NCI-H345 (cell line): ENCODE measurements around the gene KNOP1.

Experiments
- DNase-seq: peaks from one replicate; lab custom pipeline; 2025; lab: John Stamatoyannopoulos, UW

The KNOP1 gene

GRCh38 chr16:19717741-19718623 lies at the start of gene KNOP1, which contains the start of gene IQCK:
Gene KNOP1 (minus strand): TSS chr16:19718227. CDS start chr16:19715035, 3,192 bp downstream.
Gene IQCK (plus strand): TSS chr16:19718271. CDS start chr16:19718307, 36 bp downstream.
- peak; percentile 89 for DNase-seq

- no peak for DNase-seq
Observed at GRCh38 chr16:19767497-19767896, 49.5 kb upstream of the KNOP1 start.

- no peak for DNase-seq
Observed at GRCh38 chr16:19766988-19767387, 49.0 kb upstream of the KNOP1 start.

- no peak for DNase-seq
Observed at GRCh38 chr16:19766554-19766884, 48.5 kb upstream of the KNOP1 start.

GRCh38 chr16:19765860-19766553 lies 48.0 kb upstream of the KNOP1 start:
- no peak for DNase-seq

- DNase-seq = no peak
Observed at GRCh38 chr16:19760356-19761060, 42.5 kb upstream of the KNOP1 start.

GRCh38 chr16:19757762-19758595 lies 40.0 kb upstream of the KNOP1 start:
- DNase-seq = no peak

GRCh38 chr16:19757026-19757425 lies 39.0 kb upstream of the KNOP1 start:
- no peak for DNase-seq

GRCh38 chr16:19755268-19755667 lies 37.2 kb upstream of the KNOP1 start:
- no peak for DNase-seq

GRCh38 chr16:19754644-19755036 lies 36.6 kb upstream of the KNOP1 start:
- DNase-seq = no peak

GRCh38 chr16:19753815-19754643 lies 36.0 kb upstream of the KNOP1 start:
- DNase-seq = no peak

GRCh38 chr16:19751478-19752385 lies 33.7 kb upstream of the KNOP1 start:
- DNase-seq = no peak

- DNase-seq = no peak
Observed at GRCh38 chr16:19749571-19750080, 31.6 kb upstream of the KNOP1 start.

GRCh38 chr16:19748389-19749168 lies 30.6 kb upstream of the KNOP1 start:
- DNase-seq = no peak

GRCh38 chr16:19746561-19746960 lies 28.5 kb upstream of the KNOP1 start:
- no peak for DNase-seq

- no peak for DNase-seq
Observed at GRCh38 chr16:19745286-19746010, 27.4 kb upstream of the KNOP1 start.

GRCh38 chr16:19744670-19745069 lies 26.6 kb upstream of the KNOP1 start:
- no peak for DNase-seq

GRCh38 chr16:19743816-19744159 lies 25.8 kb upstream of the KNOP1 start:
- DNase-seq = no peak
